ENCODE data around the gene FBXL15. TPM values are rescaled to one million over a fixed set of nuclear protein-coding genes. Genes with fewer than 3 reads are reported as not detected.
A peak's percentile ranks its signal among the peaks of the same experiment; 100 is the strongest.

FBXL15 gene
- total RNA-seq, 1 donor from 2014 or later, result 16.4 TPM

DNA sequence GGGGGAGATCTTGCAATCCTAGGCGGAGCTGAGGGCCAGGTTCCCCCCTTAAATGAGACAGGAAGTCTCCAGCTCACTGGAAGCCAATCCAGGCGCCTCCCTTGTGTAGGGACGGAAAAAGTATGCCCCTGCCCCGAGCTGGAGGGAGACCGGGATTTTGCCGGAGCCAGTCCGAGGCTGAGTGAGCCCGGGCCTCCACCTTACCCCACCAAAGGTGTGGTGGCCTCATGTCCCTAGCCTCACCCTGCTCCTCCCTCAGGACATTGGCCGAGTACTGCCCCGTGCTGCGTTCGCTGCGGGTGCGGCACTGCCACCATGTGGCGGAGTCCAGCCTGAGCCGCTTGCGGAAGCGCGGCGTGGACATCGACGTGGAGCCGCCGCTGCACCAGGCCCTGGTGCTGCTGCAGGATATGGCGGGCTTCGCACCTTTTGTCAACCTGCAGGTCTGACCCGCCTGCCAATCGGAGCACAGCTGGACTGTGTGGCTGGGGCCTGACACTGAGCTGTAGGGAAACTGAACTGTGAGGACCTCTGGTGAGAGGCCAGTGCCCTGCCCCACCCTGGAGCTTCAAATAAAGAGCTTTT, 2.0 kb downstream of the FBXL15 start:
- H3K4me1 Mint-ChIP-seq, result peaks cover 33% of the 10 kb centered on the region
- intact Hi-C loops (cut with micrococcal nuclease), result loop anchor here (1.0 kb wide), 1 partner anchor 57 kb away; no protein-coding TSS in a partner anchor
- H3K9me3 Mint-ChIP-seq, result no peaks in the 10 kb centered on the region
- peaks cover 24% of the 10 kb centered on the region for H3K36me3 Mint-ChIP-seq (ENCODE audit: low read depth)
- peak overlapping the region; percentile 67 for H3K27ac Mint-ChIP-seq
- peak overlapping the region; percentile 96 for H3K4me3 Mint-ChIP-seq
- peaks cover 13% of the 10 kb centered on the region for H3K27me3 Mint-ChIP-seq
- DNase-seq, result peak; percentile 89

DNA sequence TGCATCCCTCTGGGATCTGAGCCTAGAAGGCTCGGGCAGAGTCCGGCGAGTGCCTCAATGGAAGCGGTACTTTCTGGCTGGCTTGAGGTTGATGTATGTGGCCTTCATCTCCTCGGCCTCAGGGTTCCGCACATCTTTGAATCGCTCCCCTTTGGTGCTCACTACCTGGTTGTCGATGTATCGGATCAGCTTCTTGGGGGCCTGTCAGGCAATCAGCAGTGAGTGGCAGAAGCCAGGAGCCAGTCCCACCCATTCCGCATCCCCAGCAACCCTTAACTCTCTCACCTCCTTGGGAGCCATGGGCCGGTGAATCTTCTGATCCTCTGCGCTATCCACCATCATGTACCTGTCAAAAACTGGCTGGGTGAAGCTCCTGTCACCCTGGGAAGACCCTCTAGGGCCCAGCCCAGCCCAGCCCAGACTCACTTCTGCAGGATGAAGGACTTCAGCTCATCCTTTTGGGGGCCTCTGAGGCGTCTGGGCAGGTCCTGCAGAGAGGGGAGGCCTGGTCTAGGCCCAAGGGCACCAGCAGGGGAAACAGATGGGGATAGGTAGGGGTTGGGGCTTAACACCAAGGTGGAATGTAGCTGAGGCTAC, 2.8 kb downstream of the FBXL15 start:
- Mint-ChIP-seq H3K4me3 (peak overlapping the region; percentile 66), H3K27me3 (peaks cover 5% of the 10 kb centered on the region), H3K9me3 (no peaks in the 10 kb centered on the region), H3K27ac (no peak overlapping the region), H3K4me1 (peaks cover 34% of the 10 kb centered on the region), H3K36me3 (ENCODE audit: low read depth) (peaks cover 25% of the 10 kb centered on the region)
- intact Hi-C loops (cut with micrococcal nuclease), result no loop called here
- no peak for DNase-seq

GRCh38 chr10:102424145-102424544, 3.5 kb downstream of the FBXL15 start:
- intact Hi-C loops (cut with micrococcal nuclease), result no loop called here
- H3K27ac Mint-ChIP-seq, result no peak overlapping the region

DNA sequence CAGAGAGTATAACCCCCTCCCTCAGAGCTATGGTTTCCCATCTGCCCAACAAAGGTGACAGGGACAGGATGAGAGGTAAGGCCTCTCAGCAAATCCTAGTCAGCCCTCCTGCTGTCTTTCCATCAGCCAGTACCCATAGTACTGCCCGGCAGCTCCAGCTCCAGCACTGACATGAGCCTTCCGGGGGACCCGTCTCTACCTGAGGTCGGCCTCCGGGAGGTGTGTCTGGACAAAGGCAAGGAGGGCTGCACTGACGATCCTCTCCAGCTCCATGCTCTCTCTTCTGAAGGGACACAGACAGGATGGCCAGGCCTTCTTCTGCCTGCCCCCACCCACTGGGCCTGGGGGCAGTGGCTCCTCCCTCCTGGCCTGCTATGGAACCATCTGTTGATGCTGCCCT, 4.3 kb downstream of the FBXL15 start:
- no peak overlapping the region for H3K4me3 Mint-ChIP-seq
- peaks cover 24% of the 10 kb centered on the region for H3K4me1 Mint-ChIP-seq
- no peaks in the 10 kb centered on the region for H3K27me3 Mint-ChIP-seq
- H3K27ac Mint-ChIP-seq, result no peak overlapping the region
- peaks cover 25% of the 10 kb centered on the region for H3K36me3 Mint-ChIP-seq (ENCODE audit: low read depth)
- intact Hi-C loops (cut with micrococcal nuclease), result no loop called here
- no peaks in the 10 kb centered on the region for H3K9me3 Mint-ChIP-seq
- no peak for DNase-seq

More at GRCh38 chr10:102424145-102424544, 3.5 kb downstream of the FBXL15 start:
- peaks cover 30% of the 10 kb centered on the region for H3K4me1 Mint-ChIP-seq
- DNase-seq, result no peak
- no peak overlapping the region for H3K4me3 Mint-ChIP-seq
- peaks cover under 1% of the 10 kb centered on the region for H3K27me3 Mint-ChIP-seq
- peaks cover 25% of the 10 kb centered on the region for H3K36me3 Mint-ChIP-seq (ENCODE audit: low read depth)
- no peaks in the 10 kb centered on the region for H3K9me3 Mint-ChIP-seq

GRCh38 chr10:102425444-102425843, 4.8 kb downstream of the FBXL15 start:
- Mint-ChIP-seq H3K4me3 (no peak overlapping the region), H3K27ac (peak overlapping the region; percentile 40)

DNA sequence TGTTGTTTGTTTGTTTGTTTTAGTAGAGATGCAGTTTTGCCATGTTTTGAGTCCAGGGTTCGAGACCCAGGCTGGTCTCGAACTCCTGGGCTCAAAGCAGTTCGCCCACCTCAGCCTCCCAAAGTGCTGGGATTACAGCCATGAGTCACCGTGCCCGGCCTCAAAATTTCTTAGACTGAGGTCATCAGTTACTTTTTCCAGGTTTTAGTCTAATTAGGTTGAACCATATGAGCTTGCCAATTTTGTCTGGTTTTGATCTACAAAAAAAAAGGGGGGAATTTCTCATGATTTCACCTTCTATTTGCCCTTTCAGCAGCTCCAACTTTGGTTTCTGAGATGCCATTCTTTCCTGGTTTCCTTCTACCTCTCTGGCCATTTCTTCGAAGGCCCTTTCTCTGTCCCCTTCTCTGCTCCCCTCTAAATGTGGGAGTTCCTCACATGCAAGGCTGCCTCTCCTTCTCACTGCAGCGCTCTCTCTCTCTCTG, 6.2 kb downstream of the FBXL15 start:
- Mint-ChIP-seq H3K4me3 (no peak overlapping the region), H3K27ac (peak overlapping the region; percentile 12), H3K36me3 (ENCODE audit: low read depth) (peaks cover 23% of the 10 kb centered on the region), H3K27me3 (no peaks in the 10 kb centered on the region), H3K9me3 (no peaks in the 10 kb centered on the region), H3K4me1 (peaks cover 27% of the 10 kb centered on the region)
- no peak for DNase-seq
- intact Hi-C loops (cut with micrococcal nuclease), result no loop called here

More at GRCh38 chr10:102425444-102425843, 4.8 kb downstream of the FBXL15 start:
- peaks cover 25% of the 10 kb centered on the region for H3K36me3 Mint-ChIP-seq (ENCODE audit: low read depth)
- no peaks in the 10 kb centered on the region for H3K9me3 Mint-ChIP-seq
- peaks cover 21% of the 10 kb centered on the region for H3K4me1 Mint-ChIP-seq
- intact Hi-C loops (cut with micrococcal nuclease), result no loop called here
- no peaks in the 10 kb centered on the region for H3K27me3 Mint-ChIP-seq
- no peak for DNase-seq

GRCh38 chr10:102429468-102429867, 8.8 kb downstream of the FBXL15 start:
- peak; percentile 56 for DNase-seq
- Mint-ChIP-seq H3K27ac (no peak overlapping the region), H3K9me3 (no peaks in the 10 kb centered on the region), H3K4me3 (no peak overlapping the region), H3K4me1 (peaks cover 33% of the 10 kb centered on the region), H3K27me3 (no peaks in the 10 kb centered on the region), H3K36me3 (ENCODE audit: low read depth) (peaks cover 14% of the 10 kb centered on the region)
- intact Hi-C loops (cut with micrococcal nuclease), result no loop called here

GRCh38 chr10:102431452-102432124, 11.0 kb downstream of the FBXL15 start:
- H3K27me3 Mint-ChIP-seq, result no peaks in the 10 kb centered on the region
- peaks cover 13% of the 10 kb centered on the region for H3K36me3 Mint-ChIP-seq (ENCODE audit: low read depth)
- DNase-seq, result no peak
- H3K9me3 Mint-ChIP-seq, result no peaks in the 10 kb centered on the region
- intact Hi-C loops (cut with micrococcal nuclease), result loop anchor here (1.0 to 10.0 kb wide), 5 partner anchors 10 to 213 kb away; partner anchors contain the start of genes ACTR1A and TRIM8
- peak overlapping the region; percentile 85 for H3K4me3 Mint-ChIP-seq
- peaks cover 48% of the 10 kb centered on the region for H3K4me1 Mint-ChIP-seq
- H3K27ac Mint-ChIP-seq, result peak overlapping the region; percentile 81

- peak within 1 kb of the TSS; percentile 81 for H3K27ac Mint-ChIP-seq
- DNase-seq, result peak; percentile 100
- no peaks in the 10 kb centered on the region for H3K9me3 Mint-ChIP-seq
- H3K36me3 Mint-ChIP-seq (ENCODE audit: low read depth), result peaks cover 12% of the 10 kb centered on the region
- peak within 1 kb of the TSS; percentile 85 for H3K4me3 Mint-ChIP-seq
- intact Hi-C loops (cut with micrococcal nuclease), result loop anchor here (1.0 to 10.0 kb wide), 5 partner anchors 11 to 212 kb away; partner anchors contain the start of genes ACTR1A and TRIM8
- peaks cover 48% of the 10 kb centered on the region for H3K4me1 Mint-ChIP-seq
- no peaks in the 10 kb centered on the region for H3K27me3 Mint-ChIP-seq
These were observed 11.7 kb downstream of the FBXL15 start, which contains the start of gene CUEDC2 for GRCh38 chr10:102432162-102432950. Gene CUEDC2, minus strand, starts transcription at chr10:102432574. Its CDS starts 7,386 bp downstream, at chr10:102425188.

DNA sequence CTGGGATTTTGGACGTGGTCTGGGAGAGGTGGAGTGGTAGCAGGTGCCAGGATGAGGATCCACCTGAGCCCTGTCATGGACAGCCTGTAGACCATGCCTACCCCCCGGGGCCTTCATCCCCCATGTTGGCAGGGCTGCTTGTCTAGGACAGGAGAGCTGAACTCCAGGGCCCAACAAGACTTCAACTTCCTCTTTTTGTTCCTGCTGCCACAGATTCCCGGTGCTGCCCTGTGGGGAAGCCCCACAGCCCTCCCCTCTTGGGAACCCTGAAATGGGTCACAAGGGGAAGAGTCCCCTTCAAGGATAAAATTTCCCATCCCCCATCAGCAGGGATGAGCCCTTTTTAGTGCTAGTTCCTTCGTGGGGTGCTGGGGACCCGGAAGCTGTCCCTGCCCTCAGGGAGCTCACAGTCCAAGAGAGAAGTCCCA, 13.0 kb downstream of the FBXL15 start:
- Mint-ChIP-seq H3K36me3 (ENCODE audit: low read depth) (peaks cover 18% of the 10 kb centered on the region), H3K4me3 (peak overlapping the region; percentile 85), H3K27me3 (no peaks in the 10 kb centered on the region), H3K4me1 (peaks cover 53% of the 10 kb centered on the region), H3K27ac (peak overlapping the region; percentile 81), H3K9me3 (no peaks in the 10 kb centered on the region)
- intact Hi-C loops (cut with micrococcal nuclease), result loop anchor here (2.0 to 10.0 kb wide), 2 partner anchors 45 to 211 kb away; partner anchors contain the start of gene TRIM8
- no peak for DNase-seq

- H3K9me3 Mint-ChIP-seq, result no peaks in the 10 kb centered on the region
- intact Hi-C loops (cut with micrococcal nuclease), result loop anchor here (1.0 to 10.0 kb wide), 3 partner anchors 40 to 210 kb away; partner anchors contain the start of gene TRIM8
- peak overlapping the region; percentile 94 for H3K4me3 Mint-ChIP-seq
- peaks cover 19% of the 10 kb centered on the region for H3K36me3 Mint-ChIP-seq (ENCODE audit: low read depth)
- peak overlapping the region; percentile 91 for H3K27ac Mint-ChIP-seq
- peaks cover 53% of the 10 kb centered on the region for H3K4me1 Mint-ChIP-seq
- no peaks in the 10 kb centered on the region for H3K27me3 Mint-ChIP-seq
- DNase-seq, result no peak
These were observed 13.9 kb downstream of the FBXL15 start for GRCh38 chr10:102434394-102435132.

DNA sequence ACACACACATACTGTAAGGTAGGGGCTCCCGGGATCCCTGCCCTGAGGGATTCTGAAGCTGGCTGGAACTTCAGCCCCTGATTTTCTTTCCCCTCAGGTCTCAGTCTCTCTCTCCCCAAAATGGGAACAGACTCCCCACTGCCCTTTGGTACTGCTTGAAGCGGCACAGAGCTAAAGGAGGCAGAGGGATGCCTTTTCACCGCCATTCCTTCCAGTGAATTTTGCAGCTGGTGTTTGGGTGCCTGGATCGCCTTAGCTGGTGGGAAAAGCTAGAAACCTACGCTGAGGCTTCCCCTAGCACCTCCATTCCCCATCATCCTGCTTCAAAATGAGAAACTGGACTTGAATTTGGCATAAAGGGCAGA, 14.5 kb downstream of the FBXL15 start:
- H3K9me3 Mint-ChIP-seq, result no peaks in the 10 kb centered on the region
- H3K4me3 Mint-ChIP-seq, result peak overlapping the region; percentile 94
- H3K27me3 Mint-ChIP-seq, result no peaks in the 10 kb centered on the region
- intact Hi-C loops (cut with micrococcal nuclease), result loop anchor here (1.0 to 10.0 kb wide), 3 partner anchors 41 to 210 kb away; partner anchors contain the start of gene TRIM8
- DNase-seq, result no peak
- peak overlapping the region; percentile 91 for H3K27ac Mint-ChIP-seq
- peaks cover 53% of the 10 kb centered on the region for H3K4me1 Mint-ChIP-seq
- peaks cover 19% of the 10 kb centered on the region for H3K36me3 Mint-ChIP-seq (ENCODE audit: low read depth)
